Measurements from ENCODE around the gene FAAP20. TPM values are rescaled to one million over a fixed set of nuclear protein-coding genes. Genes with fewer than 3 reads are reported as not detected.

The FAAP20 gene
- total and polyA plus RNA-seq, 9 of the 15 experiments (the other 6 are each of a cell fraction or from before 2014, with no cell fraction given), result 0.58 to 143 (median 9.9) TPM

DNA sequence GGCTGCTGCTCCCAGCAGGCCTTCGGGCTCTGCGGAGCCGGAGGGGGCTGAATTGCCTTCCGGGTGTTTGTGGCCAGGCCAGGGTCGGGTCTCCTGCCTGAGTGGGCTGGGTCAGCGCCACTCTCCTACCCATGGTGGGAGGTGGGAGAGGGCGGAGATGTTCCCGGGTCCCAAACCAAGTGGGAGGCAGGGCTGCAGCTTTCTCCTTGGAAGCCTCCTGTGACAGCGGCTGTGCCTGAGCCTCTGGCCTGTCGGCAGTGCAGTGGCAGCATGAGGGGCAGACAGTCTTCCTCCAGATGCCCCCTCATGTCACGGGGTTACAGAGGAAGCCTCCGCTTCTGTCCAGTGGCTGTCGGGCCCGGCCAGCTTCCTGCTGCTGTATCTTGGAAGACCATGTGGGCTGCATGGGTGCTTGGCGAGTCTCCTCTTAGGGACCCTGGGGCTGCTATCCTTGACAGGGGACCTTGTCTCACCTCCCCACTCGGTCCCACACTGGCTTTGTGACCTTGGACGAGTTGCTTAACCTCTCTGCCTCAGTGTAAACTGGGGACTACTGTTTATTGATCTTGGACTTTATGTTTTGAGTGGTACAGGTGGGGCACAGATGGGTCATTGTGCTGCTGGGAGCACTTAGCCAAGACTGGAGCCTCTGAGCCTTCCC is 37.8 kb upstream of the FAAP20 start (continued):
- TF ChIP-seq, protein P1, sequence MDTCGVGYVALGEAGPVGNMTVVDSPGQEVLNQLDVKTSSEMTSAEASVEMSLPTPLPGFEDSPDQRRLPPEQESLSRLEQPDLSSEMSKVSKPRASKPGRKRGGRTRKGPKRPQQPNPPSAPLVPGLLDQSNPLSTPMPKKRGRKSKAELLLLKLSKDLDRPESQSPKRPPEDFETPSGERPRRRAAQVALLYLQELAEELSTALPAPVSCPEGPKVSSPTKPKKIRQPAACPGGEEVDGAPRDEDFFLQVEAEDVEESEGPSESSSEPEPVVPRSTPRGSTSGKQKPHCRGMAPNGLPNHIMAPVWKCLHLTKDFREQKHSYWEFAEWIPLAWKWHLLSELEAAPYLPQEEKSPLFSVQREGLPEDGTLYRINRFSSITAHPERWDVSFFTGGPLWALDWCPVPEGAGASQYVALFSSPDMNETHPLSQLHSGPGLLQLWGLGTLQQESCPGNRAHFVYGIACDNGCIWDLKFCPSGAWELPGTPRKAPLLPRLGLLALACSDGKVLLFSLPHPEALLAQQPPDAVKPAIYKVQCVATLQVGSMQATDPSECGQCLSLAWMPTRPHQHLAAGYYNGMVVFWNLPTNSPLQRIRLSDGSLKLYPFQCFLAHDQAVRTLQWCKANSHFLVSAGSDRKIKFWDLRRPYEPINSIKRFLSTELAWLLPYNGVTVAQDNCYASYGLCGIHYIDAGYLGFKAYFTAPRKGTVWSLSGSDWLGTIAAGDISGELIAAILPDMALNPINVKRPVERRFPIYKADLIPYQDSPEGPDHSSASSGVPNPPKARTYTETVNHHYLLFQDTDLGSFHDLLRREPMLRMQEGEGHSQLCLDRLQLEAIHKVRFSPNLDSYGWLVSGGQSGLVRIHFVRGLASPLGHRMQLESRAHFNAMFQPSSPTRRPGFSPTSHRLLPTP (IDR thresholded peaks at IDR 0.05; ENCODE audit: borderline replicate concordance, extremely low read depth, insufficient read length), result no peak
- TF ChIP-seq HCFC1 (IDR thresholded peaks at IDR 0.05; ENCODE audit: low read depth, low read length) (no peak), HDAC8 (tag; IDR thresholded peaks at IDR 0.05) (no peak), RFX5 (IDR thresholded peaks at IDR 0.05; ENCODE audit: low read depth, low read length) (no peak), SRF (CRISPR knock-in tag; IDR thresholded peaks at IDR 0.05) (no peak), ESRRA (IDR thresholded peaks at IDR 0.05; ENCODE audit: borderline replicate concordance, low read depth) (peak; percentile 9; the same call in 1 of the 2 replicates), SMC3 (conservative IDR thresholded peaks at IDR 0.05; ENCODE audit: insufficient read depth, low read depth, low read length) (no peak), ZC3H8 (IDR thresholded peaks at IDR 0.05) (no peak), ELF1 (tag; IDR thresholded peaks at IDR 0.05) (no peak), SMAD3 (CRISPR knock-in tag; conservative IDR thresholded peaks at IDR 0.05) (no peak), ZKSCAN3 (CRISPR knock-in tag; IDR thresholded peaks at IDR 0.05) (no peak), SMARCE1 (IDR thresholded peaks at IDR 0.05) (no peak)
- TF ChIP-seq, protein P2, sequence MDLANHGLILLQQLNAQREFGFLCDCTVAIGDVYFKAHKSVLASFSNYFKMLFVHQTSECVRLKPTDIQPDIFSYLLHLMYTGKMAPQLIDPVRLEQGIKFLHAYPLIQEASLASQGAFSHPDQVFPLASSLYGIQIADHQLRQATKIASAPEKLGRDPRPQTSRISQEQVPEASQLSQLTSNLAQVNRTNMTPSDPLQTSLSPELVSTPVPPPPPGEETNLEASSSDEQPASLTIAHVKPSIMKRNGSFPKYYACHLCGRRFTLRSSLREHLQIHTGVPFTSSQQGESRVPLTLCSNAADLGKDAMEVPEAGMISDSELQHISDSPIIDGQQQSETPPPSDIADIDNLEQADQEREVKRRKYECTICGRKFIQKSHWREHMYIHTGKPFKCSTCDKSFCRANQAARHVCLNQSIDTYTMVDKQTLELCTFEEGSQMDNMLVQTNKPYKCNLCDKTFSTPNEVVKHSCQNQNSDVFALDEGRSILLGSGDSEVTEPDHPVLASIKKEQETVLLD (IDR thresholded peaks at IDR 0.05), result no peak
